ENCODE data around the gene NRSN2.
"Not testable (repeated sequence)": the region's sequence is repeated elsewhere in the genome, so short reads cannot be mapped to it uniquely, and the experiment has no call there.

The NRSN2 gene

GRCh38 chr20:353166-353565, 6.3 kb downstream of the NRSN2 start:
- in situ Hi-C loops (cut with HindIII; ENCODE audit: low sequenced_read_pairs): no loop called here

GRCh38 chr20:354298-354977, 7.5 kb downstream of the NRSN2 start:
- in situ Hi-C loops (cut with HindIII; ENCODE audit: low sequenced_read_pairs): no loop called here

- in situ Hi-C loops (cut with HindIII; ENCODE audit: low sequenced_read_pairs): not testable (repeated sequence)
Observed at GRCh38 chr20:356154-356553, 9.2 kb downstream of the NRSN2 start.

GRCh38 chr20:356745-357144, 9.8 kb downstream of the NRSN2 start:
- in situ Hi-C loops (cut with HindIII; ENCODE audit: low sequenced_read_pairs): no loop called here

- in situ Hi-C loops (cut with HindIII; ENCODE audit: low sequenced_read_pairs): no loop called here
Observed at GRCh38 chr20:358891-359555, 12.1 kb downstream of the NRSN2 start.

GRCh38 chr20:361561-361960, 14.7 kb downstream of the NRSN2 start:
- in situ Hi-C loops (cut with HindIII; ENCODE audit: low sequenced_read_pairs): no loop called here

- in situ Hi-C loops (cut with HindIII; ENCODE audit: low sequenced_read_pairs): no loop called here
Observed at GRCh38 chr20:362271-363254, 15.7 kb downstream of the NRSN2 start.

GRCh38 chr20:363319-364078, 16.6 kb downstream of the NRSN2 start:
- in situ Hi-C loops (cut with HindIII; ENCODE audit: low sequenced_read_pairs): no loop called here

- in situ Hi-C loops (cut with HindIII; ENCODE audit: low sequenced_read_pairs): no loop called here
Observed at GRCh38 chr20:364905-365794, 18.2 kb downstream of the NRSN2 start.

- in situ Hi-C loops (cut with HindIII; ENCODE audit: low sequenced_read_pairs): no loop called here
Observed at GRCh38 chr20:366041-366718, 19.3 kb downstream of the NRSN2 start.

GRCh38 chr20:366719-367485, 20.0 kb downstream of the NRSN2 start:
- in situ Hi-C loops (cut with HindIII; ENCODE audit: low sequenced_read_pairs): no loop called here

GRCh38 chr20:367486-367887, 20.6 kb downstream of the NRSN2 start:
- in situ Hi-C loops (cut with HindIII; ENCODE audit: low sequenced_read_pairs): no loop called here

- in situ Hi-C loops (cut with HindIII; ENCODE audit: low sequenced_read_pairs): no loop called here
Observed at GRCh38 chr20:368915-369314, 22.0 kb downstream of the NRSN2 start.

- in situ Hi-C loops (cut with HindIII; ENCODE audit: low sequenced_read_pairs): no loop called here
Observed at GRCh38 chr20:370151-370600, 23.3 kb downstream of the NRSN2 start.

- in situ Hi-C loops (cut with HindIII; ENCODE audit: low sequenced_read_pairs): no loop called here
Observed at GRCh38 chr20:370977-371754, 24.3 kb downstream of the NRSN2 start.

- in situ Hi-C loops (cut with HindIII; ENCODE audit: low sequenced_read_pairs): no loop called here
Observed at GRCh38 chr20:371755-372542, 25.0 kb downstream of the NRSN2 start.

- in situ Hi-C loops (cut with HindIII; ENCODE audit: low sequenced_read_pairs): not testable (repeated sequence)
Observed at GRCh38 chr20:372543-373082, 25.7 kb downstream of the NRSN2 start.

All from DLD1 (cell line).